Kasumi-1 (cell line): Measurements from ENCODE around the gene VEGFA.

ENCODE experiments used
- DNase-seq, 2 experiments: peaks; one replicate each; lab custom pipeline; 2025; lab: John Stamatoyannopoulos, UW

VEGFA gene

GRCh38 chr6:43821101-43821886 lies 51.3 kb downstream of the VEGFA start:
- no peak for DNase-seq

GRCh38 chr6:43823390-43823789 lies 53.4 kb downstream of the VEGFA start:
- DNase-seq: no peak

- DNase-seq: peak; percentile 74 to 82
Measured at GRCh38 chr6:43823879-43824702, 54.1 kb downstream of the VEGFA start.

- DNase-seq: no peak
Measured at GRCh38 chr6:43824703-43825064, 54.7 kb downstream of the VEGFA start.

- no peak for DNase-seq
Measured at GRCh38 chr6:43825187-43826115, 55.4 kb downstream of the VEGFA start.

GRCh38 chr6:43826730-43827129 lies 56.7 kb downstream of the VEGFA start:
- no peak for DNase-seq

- DNase-seq: no peak
Measured at GRCh38 chr6:43827898-43828297, 57.9 kb downstream of the VEGFA start.

GRCh38 chr6:43828711-43829110 lies 58.7 kb downstream of the VEGFA start:
- no peak for DNase-seq

- no peak for DNase-seq
Measured at GRCh38 chr6:43829470-43829869, 59.5 kb downstream of the VEGFA start.

- DNase-seq: no peak
Measured at GRCh38 chr6:43830775-43831174, 60.8 kb downstream of the VEGFA start.

GRCh38 chr6:43831191-43831590 lies 61.2 kb downstream of the VEGFA start:
- no peak for DNase-seq

GRCh38 chr6:43833223-43833995 lies 63.4 kb downstream of the VEGFA start:
- DNase-seq: no peak

GRCh38 chr6:43833996-43834390 lies 64.0 kb downstream of the VEGFA start:
- no peak for DNase-seq

- DNase-seq: no peak
Measured at GRCh38 chr6:43834528-43835155, 64.6 kb downstream of the VEGFA start.

- DNase-seq: no peak
Measured at GRCh38 chr6:43835872-43836419, 65.9 kb downstream of the VEGFA start.
